RWPE1 (cell line): ENCODE measurements around the gene RFX3.

Experiments used
- CTCF ChIA-PET: fragments of 350-600 bp; sonication (Branson Sonifier 250); formaldehyde crosslinking; extraction: SDS; loops from one replicate; lab custom pipeline; 2021; lab: Yijun Ruan, JAX
- POLR2A ChIA-PET: fragments of 400-600 bp; formaldehyde crosslinking; extraction: SDS; loops from one replicate; lab custom pipeline; 2020; ENCODE audit warnings: antibody characterized with exemption; ENCODE audit not compliant: low non-redundant PET; lab: Yijun Ruan, JAX
- DNase-seq: peaks from one replicate; pipeline ENCODE4 v3.0.0; 2012; ENCODE audit warnings: low spot score
- H3K27ac ChIP-seq: fragments of 450-650 bp; 2 replicates; pipeline ENCODE4 v1.5.1; 2017
- CTCF ChIP-seq: fragments of 450-650 bp; conservative IDR thresholded peaks from 2 replicates; pipeline ENCODE4 v1.5.1; 2017; ENCODE audit warnings: low read depth, mild to moderate bottlenecking

RFX3 gene

GRCh38 chr9:3189113-3189861, 336.5 kb downstream of the RFX3 start:
- no peak for DNase-seq
- CTCF ChIA-PET, result no interaction called here
- no peak for TF ChIP-seq CTCF
- no peak overlapping the region for H3K27ac ChIP-seq
- POLR2A ChIA-PET, result no interaction called here

GRCh38 chr9:3186751-3187150, 339.1 kb downstream of the RFX3 start:
- ChIA-PET POLR2A (no interaction called here), CTCF (no interaction called here)
- TF ChIP-seq CTCF, result no peak
- H3K27ac ChIP-seq, result no peak overlapping the region
- DNase-seq, result no peak

GRCh38 chr9:3181049-3181953, 344.5 kb downstream of the RFX3 start:
- no peak for TF ChIP-seq CTCF
- ChIA-PET CTCF (interaction anchor here (0.6 to 0.7 kb wide), 6 partner anchors 10 to 980 kb away, joined by 3 read pairs; no protein-coding TSS in a partner anchor), POLR2A (no interaction called here)
- DNase-seq, result peak; percentile 4
- H3K27ac ChIP-seq, result no peak overlapping the region

GRCh38 chr9:3180696-3181048, 345.1 kb downstream of the RFX3 start:
- POLR2A ChIA-PET, result no interaction called here
- CTCF ChIA-PET, result interaction anchor here (0.7 kb wide), 1 partner anchor 9 kb away, joined by 3 read pairs; no protein-coding TSS in a partner anchor
- no peak overlapping the region for H3K27ac ChIP-seq
- no peak for DNase-seq
- TF ChIP-seq CTCF, result no peak

GRCh38 chr9:3179711-3180110, 346.1 kb downstream of the RFX3 start:
- no peak for DNase-seq
- no peak overlapping the region for H3K27ac ChIP-seq
- ChIA-PET POLR2A (no interaction called here), CTCF (no interaction called here)
- no peak for TF ChIP-seq CTCF

- CTCF ChIA-PET, result no interaction called here
- no peak for DNase-seq
- no peak overlapping the region for H3K27ac ChIP-seq
- POLR2A ChIA-PET, result no interaction called here
- TF ChIP-seq CTCF, result no peak
Observed at GRCh38 chr9:3177936-3178335, 347.9 kb downstream of the RFX3 start.
